Uterus (tissue), 2 donors: ENCODE data around the gene ZFHX2.

Experiments
- POLR2A ChIP-seq, 2 donors: fragments of 450-650 bp; IDR thresholded peaks; one replicate each; pipeline ENCODE4 v1.6.1; 2016; ENCODE audit warnings: antibody characterized with exemption in 2 of 2, mild to moderate bottlenecking in 1 of 2, moderate library complexity in 1 of 2
- TF ChIP-seq, protein P1 (sequence below), 4 experiments: fragments of 200-600 bp in 2 of 4; fragments of 450-650 bp in 2 of 4; sonication (generic) in 2 of 4; IDR thresholded peaks; one replicate each; pipeline ENCODE4 v1.5.1; 2016 to 2019; ENCODE audit warnings: antibody characterized with exemption in 4 of 4, mild to moderate bottlenecking in 2 of 4, moderate library complexity in 1 of 4

DNA sequence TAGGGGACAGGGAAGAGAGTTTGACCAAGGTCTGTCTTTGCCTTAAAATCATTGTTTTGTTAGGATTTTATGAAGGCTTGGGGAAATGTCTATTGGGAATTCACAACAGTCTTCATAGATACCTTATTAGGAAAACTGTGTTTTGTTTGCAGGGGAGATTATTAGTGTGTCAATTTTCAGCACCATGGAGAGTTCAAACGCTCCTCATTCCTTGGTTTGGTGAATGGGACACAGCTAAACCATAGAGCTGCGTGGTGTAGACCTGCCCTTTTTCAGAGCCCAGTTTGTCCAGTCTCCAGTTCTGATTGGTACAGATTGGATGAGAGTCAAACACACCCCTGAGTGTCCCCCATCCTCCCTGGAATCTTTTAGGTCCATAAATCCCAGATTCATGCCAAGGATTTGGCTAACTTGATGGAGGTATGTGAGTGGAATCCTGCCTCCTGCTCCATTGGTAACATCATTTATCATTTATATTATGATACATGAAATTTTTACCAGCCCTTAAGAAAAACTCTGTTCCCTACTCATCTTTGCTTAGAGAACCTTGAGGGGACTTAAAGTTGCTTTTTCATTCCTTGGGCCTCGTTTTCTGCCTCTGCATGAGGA is 70.1 kb downstream of the ZFHX2 start:
- TF ChIP-seq, protein P1, sequence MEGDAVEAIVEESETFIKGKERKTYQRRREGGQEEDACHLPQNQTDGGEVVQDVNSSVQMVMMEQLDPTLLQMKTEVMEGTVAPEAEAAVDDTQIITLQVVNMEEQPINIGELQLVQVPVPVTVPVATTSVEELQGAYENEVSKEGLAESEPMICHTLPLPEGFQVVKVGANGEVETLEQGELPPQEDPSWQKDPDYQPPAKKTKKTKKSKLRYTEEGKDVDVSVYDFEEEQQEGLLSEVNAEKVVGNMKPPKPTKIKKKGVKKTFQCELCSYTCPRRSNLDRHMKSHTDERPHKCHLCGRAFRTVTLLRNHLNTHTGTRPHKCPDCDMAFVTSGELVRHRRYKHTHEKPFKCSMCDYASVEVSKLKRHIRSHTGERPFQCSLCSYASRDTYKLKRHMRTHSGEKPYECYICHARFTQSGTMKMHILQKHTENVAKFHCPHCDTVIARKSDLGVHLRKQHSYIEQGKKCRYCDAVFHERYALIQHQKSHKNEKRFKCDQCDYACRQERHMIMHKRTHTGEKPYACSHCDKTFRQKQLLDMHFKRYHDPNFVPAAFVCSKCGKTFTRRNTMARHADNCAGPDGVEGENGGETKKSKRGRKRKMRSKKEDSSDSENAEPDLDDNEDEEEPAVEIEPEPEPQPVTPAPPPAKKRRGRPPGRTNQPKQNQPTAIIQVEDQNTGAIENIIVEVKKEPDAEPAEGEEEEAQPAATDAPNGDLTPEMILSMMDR (IDR thresholded peaks at IDR 0.05), result no peak
- no peak for TF ChIP-seq POLR2A (IDR thresholded peaks at IDR 0.05)
